Immature natural killer cell (primary cell): ENCODE measurements around the gene TNC. TPM values are rescaled to one million over a fixed set of nuclear protein-coding genes. Genes with fewer than 3 reads are reported as not detected.

Experiments
- DNase-seq, 3 donors: peaks; one replicate each; pipeline ENCODE4 v3.0.0; 2022; ENCODE audit warnings: mixed read lengths in 1 of 3
- H3K27ac Mint-ChIP-seq, 6 donors: one replicate each; pipeline ENCODE4 v1.8.0; 2020; ENCODE audit warnings: mixed read lengths in 6 of 6, mild to moderate bottlenecking in 5 of 6, inconsistent platforms in 4 of 6, moderate library complexity in 3 of 6
- H3K27me3 Mint-ChIP-seq, 3 donors: one replicate each; pipeline ENCODE4 v1.8.0; 2020 to 2021; ENCODE audit warnings: low read depth in 3 of 3, mild to moderate bottlenecking in 3 of 3, mixed read lengths in 3 of 3, moderate library complexity in 3 of 3, inconsistent platforms in 1 of 3
- H3K36me3 Mint-ChIP-seq, 3 donors: one replicate each; pipeline ENCODE4 v1.8.0; 2020; ENCODE audit warnings: mixed read lengths in 3 of 3, inconsistent platforms in 2 of 3, mild to moderate bottlenecking in 2 of 3
- H3K4me1 Mint-ChIP-seq, 2 donors: one replicate each; pipeline ENCODE4 v1.8.0; 2020; ENCODE audit warnings: inconsistent platforms in 2 of 2, mild to moderate bottlenecking in 2 of 2, mixed read lengths in 2 of 2, moderate library complexity in 1 of 2
- H3K4me3 Mint-ChIP-seq, 5 donors: one replicate each; pipeline ENCODE4 v1.8.0; 2020; ENCODE audit warnings: mild to moderate bottlenecking in 5 of 5, mixed read lengths in 5 of 5, inconsistent platforms in 3 of 5, moderate library complexity in 3 of 5
- H3K9me3 Mint-ChIP-seq, 6 donors: one replicate each; pipeline ENCODE4 v1.8.0; 2020; ENCODE audit warnings: mild to moderate bottlenecking in 6 of 6, mixed read lengths in 6 of 6, inconsistent platforms in 4 of 6, moderate library complexity in 3 of 6
- polyA plus RNA-seq, 3 donors: library from polyadenylated mRNA; unstranded; fragments of 300-500 nt; fragmentation: Illumina TruSeq; gene quantifications; one replicate each; pipeline ENCODE4 v1.2.3, GENCODE V29; 2021

The TNC gene
- polyA plus RNA-seq, 3 donors from 2014 or later, result not detected

DNA sequence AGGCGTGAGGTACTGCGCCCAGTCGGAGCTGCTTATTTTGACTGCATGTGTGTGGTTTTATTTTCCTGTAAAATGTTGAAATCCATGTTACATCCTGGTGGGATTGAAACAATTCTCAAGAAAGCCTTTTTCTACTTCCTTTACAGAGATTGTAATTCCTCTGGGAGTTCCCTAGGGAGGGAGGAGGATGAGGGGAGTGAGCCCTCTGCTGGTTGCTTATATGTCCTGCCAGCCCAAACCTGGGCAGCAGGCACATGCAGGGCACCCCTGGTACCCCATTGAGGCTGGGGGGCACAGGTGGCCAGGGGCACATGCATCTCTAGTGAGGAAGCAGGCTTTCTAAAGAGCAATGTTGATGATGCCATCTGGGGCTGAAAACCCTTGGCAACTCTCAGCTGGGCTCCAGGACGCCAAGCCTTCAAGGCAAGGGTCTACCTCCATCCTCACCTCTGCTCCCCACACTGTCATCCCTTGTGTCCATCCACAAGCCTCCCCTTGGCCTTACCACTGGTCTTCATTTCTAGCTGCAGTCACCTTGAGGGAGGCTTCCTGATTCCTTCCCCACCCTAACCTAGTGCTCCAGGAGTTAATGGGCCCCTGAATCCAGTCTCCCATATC is 102.8 kb downstream of the TNC start:
- Mint-ChIP-seq H3K36me3 (no peaks in the 10 kb centered on the region), H3K27ac (no peak overlapping the region), H3K4me3 (no peak overlapping the region), H3K4me1 (no peaks in the 10 kb centered on the region), H3K27me3 (no peaks in the 10 kb centered on the region), H3K9me3 (no peaks in the 10 kb centered on the region)
- DNase-seq, result no peak

- H3K4me3 Mint-ChIP-seq, result no peak overlapping the region
Observed at GRCh38 chr9:115014438-115014837, 103.5 kb downstream of the TNC start.

GRCh38 chr9:115013998-115014397 is 104.0 kb downstream of the TNC start:
- Mint-ChIP-seq H3K27me3 (no peaks in the 10 kb centered on the region), H3K4me3 (no peak overlapping the region), H3K9me3 (no peaks in the 10 kb centered on the region), H3K36me3 (no peaks in the 10 kb centered on the region), H3K4me1 (no peaks in the 10 kb centered on the region), H3K27ac (peak overlapping the region in 1 of 6 donors; percentile 37)
- peak; percentile 68 to 76 (median 68) for DNase-seq

More at GRCh38 chr9:115014438-115014837, 103.5 kb downstream of the TNC start:
- DNase-seq, result no peak
- no peaks in the 10 kb centered on the region for H3K36me3 Mint-ChIP-seq
- no peak overlapping the region for H3K27ac Mint-ChIP-seq
- no peaks in the 10 kb centered on the region for H3K4me1 Mint-ChIP-seq
- no peaks in the 10 kb centered on the region for H3K27me3 Mint-ChIP-seq
- H3K9me3 Mint-ChIP-seq, result no peaks in the 10 kb centered on the region

- DNase-seq, result no peak
- Mint-ChIP-seq H3K4me3 (no peak overlapping the region), H3K9me3 (no peaks in the 10 kb centered on the region), H3K27me3 (no peaks in the 10 kb centered on the region), H3K36me3 (no peaks in the 10 kb centered on the region), H3K27ac (no peak overlapping the region), H3K4me1 (no peaks in the 10 kb centered on the region)
Observed at GRCh38 chr9:115012486-115012885, 105.5 kb downstream of the TNC start.

GRCh38 chr9:115010874-115011273 is 107.1 kb downstream of the TNC start:
- no peaks in the 10 kb centered on the region for H3K9me3 Mint-ChIP-seq
- H3K4me3 Mint-ChIP-seq, result no peak overlapping the region
- DNase-seq, result no peak

GRCh38 chr9:115008536-115009270 is 109.3 kb downstream of the TNC start:
- Mint-ChIP-seq H3K36me3 (no peaks in the 10 kb centered on the region), H3K9me3 (no peaks in the 10 kb centered on the region), H3K27ac (no peak overlapping the region), H3K4me3 (no peak overlapping the region), H3K4me1 (no peaks in the 10 kb centered on the region), H3K27me3 (peaks cover 4 to 5% (median 5%) of the 10 kb centered on the region in 3 donors)
- no peak for DNase-seq

More at GRCh38 chr9:115010874-115011273, 107.1 kb downstream of the TNC start:
- Mint-ChIP-seq H3K27me3 (peaks cover 0 to 2% (median 2%) of the 10 kb centered on the region in 3 donors), H3K27ac (no peak overlapping the region), H3K4me1 (no peaks in the 10 kb centered on the region), H3K36me3 (no peaks in the 10 kb centered on the region)

DNA sequence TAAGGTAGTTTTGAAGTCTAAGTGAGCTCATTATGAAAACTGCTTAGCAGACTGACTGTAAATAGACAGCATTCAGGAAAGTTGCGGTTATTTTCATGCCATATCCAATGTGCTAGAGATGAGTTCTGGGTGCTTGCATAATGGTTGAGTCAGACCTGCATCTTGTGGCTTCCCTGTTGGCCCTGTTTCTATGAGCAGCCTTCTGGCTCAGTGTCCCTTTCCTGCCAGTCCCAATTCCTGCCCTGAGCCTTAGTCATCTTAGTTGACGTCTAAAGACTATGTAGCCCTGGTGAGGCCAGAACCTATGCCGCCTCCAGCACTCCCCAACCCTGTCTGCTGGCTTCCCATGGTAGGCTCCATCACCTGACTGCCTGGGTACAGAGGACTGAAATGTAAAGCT is 111.3 kb downstream of the TNC start:
- H3K27me3 Mint-ChIP-seq, result peaks cover 5 to 6% (median 5%) of the 10 kb centered on the region in 3 donors
- no peak overlapping the region for H3K27ac Mint-ChIP-seq
- no peak overlapping the region for H3K4me3 Mint-ChIP-seq
- H3K36me3 Mint-ChIP-seq, result no peaks in the 10 kb centered on the region
- no peak for DNase-seq
- no peaks in the 10 kb centered on the region for H3K9me3 Mint-ChIP-seq
- H3K4me1 Mint-ChIP-seq, result no peaks in the 10 kb centered on the region

DNA sequence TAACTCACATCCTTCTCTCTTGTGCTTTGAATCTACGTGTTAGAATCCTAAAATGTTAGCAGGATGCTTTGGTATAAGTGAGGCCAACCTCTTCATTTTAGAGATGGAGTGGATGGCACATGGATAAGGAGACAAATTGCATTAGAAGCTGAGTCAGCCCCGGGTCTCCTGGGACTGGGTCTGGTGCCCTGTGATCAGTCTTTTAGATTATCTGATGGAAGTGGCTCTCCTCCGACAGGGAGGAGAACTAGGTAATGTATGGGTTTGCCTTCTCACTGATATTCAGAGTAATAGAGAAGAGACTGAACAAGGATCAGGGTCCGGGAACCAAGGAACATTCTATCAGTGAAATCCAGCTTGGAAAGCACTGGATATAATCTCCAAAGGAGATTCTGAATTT is 112.6 kb downstream of the TNC start:
- Mint-ChIP-seq H3K4me1 (no peaks in the 10 kb centered on the region), H3K9me3 (no peaks in the 10 kb centered on the region), H3K27me3 (peaks cover 5 to 9% (median 8%) of the 10 kb centered on the region in 3 donors), H3K4me3 (no peak overlapping the region), H3K36me3 (no peaks in the 10 kb centered on the region), H3K27ac (no peak overlapping the region)
- DNase-seq, result no peak

- H3K36me3 Mint-ChIP-seq, result no peaks in the 10 kb centered on the region
- peaks cover 5 to 13% (median 9%) of the 10 kb centered on the region in 3 donors for H3K27me3 Mint-ChIP-seq
- H3K4me1 Mint-ChIP-seq, result no peaks in the 10 kb centered on the region
- no peak overlapping the region for H3K4me3 Mint-ChIP-seq
- DNase-seq, result no peak
- no peak overlapping the region for H3K27ac Mint-ChIP-seq
- no peaks in the 10 kb centered on the region for H3K9me3 Mint-ChIP-seq
Observed at GRCh38 chr9:115004545-115004944, 113.4 kb downstream of the TNC start.

DNA sequence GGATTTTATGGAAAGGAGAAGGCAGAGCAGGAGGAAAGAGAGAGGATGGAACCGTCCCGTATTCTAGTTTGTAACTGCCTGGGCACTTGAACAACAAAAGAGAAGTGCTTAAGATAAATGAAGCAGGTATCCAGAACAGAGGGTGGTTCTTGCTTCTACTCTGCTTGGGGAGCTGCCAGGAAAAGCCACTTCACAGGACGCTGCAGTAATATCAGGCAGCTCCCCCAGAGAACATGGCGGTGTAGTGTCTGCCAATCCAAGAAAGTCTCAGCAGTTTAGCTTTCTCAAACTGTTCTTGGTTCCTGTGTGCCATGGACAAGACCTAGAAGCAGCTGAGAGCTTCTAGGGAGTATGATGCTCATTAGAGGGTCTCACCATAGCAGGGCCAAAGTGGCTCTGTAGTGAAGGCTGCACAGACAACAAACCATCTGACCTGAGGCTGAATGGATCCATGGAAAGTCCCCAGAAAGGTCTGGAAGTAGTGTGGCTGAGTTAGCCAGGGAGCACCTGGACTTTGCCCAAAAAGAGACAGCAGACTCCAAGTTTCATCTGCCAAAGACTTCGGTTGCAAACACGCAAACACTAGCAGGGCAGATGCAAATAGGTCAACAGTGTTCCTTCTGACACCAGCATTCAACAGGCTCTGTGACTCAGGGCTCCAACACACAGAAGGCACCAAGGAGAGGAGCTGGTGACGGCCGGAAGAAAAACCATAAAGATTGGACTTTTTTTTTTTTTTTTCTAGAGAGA is 115.4 kb downstream of the TNC start:
- Mint-ChIP-seq H3K36me3 (no peaks in the 10 kb centered on the region), H3K4me3 (no peak overlapping the region), H3K27me3 (peaks cover 5 to 13% (median 9%) of the 10 kb centered on the region in 3 donors), H3K9me3 (no peaks in the 10 kb centered on the region), H3K27ac (no peak overlapping the region), H3K4me1 (no peaks in the 10 kb centered on the region)
- DNase-seq, result no peak

DNA sequence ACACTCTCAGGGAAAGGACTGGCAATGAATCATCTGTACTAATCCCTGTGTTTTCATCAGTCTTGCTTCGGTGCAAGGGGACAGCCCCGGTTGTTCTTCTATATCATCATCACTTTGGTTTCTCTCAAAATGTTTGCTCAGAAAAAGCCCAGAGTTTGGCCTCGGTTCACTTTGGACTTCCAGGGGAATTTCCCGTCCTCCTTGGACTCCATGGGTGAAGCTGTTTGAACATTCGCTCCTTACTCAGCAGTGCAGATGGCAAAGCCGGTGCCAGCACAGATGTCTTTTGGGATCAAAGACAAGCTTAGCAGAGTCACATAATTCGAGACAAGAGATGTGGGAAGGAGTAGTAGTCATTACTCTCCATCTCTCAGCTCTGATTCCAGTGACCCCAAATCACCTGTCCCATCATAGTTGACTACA is 117.7 kb downstream of the TNC start:
- Mint-ChIP-seq H3K27me3 (peaks cover 5 to 8% (median 5%) of the 10 kb centered on the region in 3 donors), H3K27ac (no peak overlapping the region), H3K4me3 (no peak overlapping the region), H3K36me3 (no peaks in the 10 kb centered on the region), H3K9me3 (no peaks in the 10 kb centered on the region), H3K4me1 (no peaks in the 10 kb centered on the region)
- no peak for DNase-seq

GRCh38 chr9:114998326-114998725 is 119.6 kb downstream of the TNC start:
- Mint-ChIP-seq H3K4me3 (no peak overlapping the region), H3K27ac (no peak overlapping the region), H3K36me3 (no peaks in the 10 kb centered on the region), H3K4me1 (no peaks in the 10 kb centered on the region), H3K9me3 (no peaks in the 10 kb centered on the region), H3K27me3 (peaks cover 0 to 8% (median 5%) of the 10 kb centered on the region in 3 donors)
- DNase-seq, result no peak

DNA sequence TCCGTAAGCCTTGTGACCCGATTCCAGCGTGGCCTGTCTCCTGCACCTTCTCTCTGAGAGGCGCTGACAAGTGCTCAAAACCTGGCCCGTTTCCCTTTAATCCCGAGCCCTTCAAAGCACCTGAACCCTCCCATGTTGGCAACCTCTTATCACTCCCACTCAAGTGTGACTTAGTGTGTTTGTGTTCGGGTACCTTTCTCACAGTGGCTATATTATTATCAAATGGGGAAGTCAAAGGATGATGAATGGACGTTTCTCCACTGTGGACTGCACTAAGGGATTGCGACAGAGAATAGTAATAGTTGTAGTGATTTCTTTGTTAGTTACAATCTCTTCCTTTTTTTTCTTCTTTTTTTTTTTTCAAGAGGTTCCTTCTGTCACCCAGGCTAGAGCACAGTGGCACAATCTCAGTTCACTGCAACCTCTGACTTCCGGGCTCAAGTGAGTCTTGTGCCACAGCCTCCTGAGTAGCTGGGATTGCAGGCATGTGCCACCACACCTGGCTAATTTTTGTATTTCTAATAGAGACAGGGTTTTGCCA is 122.2 kb downstream of the TNC start:
- no peaks in the 10 kb centered on the region for H3K9me3 Mint-ChIP-seq
- no peaks in the 10 kb centered on the region for H3K36me3 Mint-ChIP-seq
- no peaks in the 10 kb centered on the region for H3K4me1 Mint-ChIP-seq
- peaks cover 0 to 8% (median 7%) of the 10 kb centered on the region in 3 donors for H3K27me3 Mint-ChIP-seq
- no peak overlapping the region for H3K27ac Mint-ChIP-seq
- no peak for DNase-seq
- H3K4me3 Mint-ChIP-seq, result no peak overlapping the region

- DNase-seq, result no peak
- Mint-ChIP-seq H3K4me1 (no peaks in the 10 kb centered on the region), H3K27me3 (peaks cover 0 to 4% (median 0%) of the 10 kb centered on the region in 3 donors), H3K9me3 (no peaks in the 10 kb centered on the region), H3K27ac (no peak overlapping the region), H3K4me3 (no peak overlapping the region), H3K36me3 (no peaks in the 10 kb centered on the region)
Observed at GRCh38 chr9:114994768-114995167, 123.2 kb downstream of the TNC start.
